GM19395 (cell line): ENCODE measurements around the gene RHOT2.

Experiments used
- ATAC-seq: cut with Tn5 transposase; IDR thresholded peaks from one replicate; pipeline ENCODE4 v1.9.1; 2021; ENCODE audit warnings: mild to moderate bottlenecking, moderate library complexity; ENCODE audit not compliant: unreplicated experiment

Gene RHOT2

DNA sequence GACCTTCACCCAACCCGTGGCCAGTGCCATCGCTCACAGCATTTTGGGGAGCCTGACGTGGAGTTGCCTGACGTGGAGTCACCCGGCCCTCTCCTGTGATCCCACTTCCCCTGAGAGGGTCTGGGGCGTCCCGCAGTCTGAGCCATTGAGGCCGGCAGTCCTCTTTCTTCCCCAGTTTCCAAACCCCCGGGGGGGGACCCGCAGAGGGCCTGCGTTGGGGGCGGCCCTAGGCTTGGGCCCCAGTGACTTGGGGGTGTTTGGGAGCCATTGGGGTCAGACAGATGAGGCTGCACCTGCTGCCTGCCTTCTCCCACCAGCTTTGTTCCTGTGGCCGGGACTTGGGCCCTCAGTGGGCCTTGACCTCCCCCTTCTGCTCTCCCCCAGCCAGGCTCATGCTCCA is 1.7 kb downstream of the RHOT2 start:
- ATAC-seq, result no peak

- ATAC-seq, result no peak
These were observed 2.8 kb downstream of the RHOT2 start for GRCh38 chr16:670485-671352.

GRCh38 chr16:671353-672131 is 3.6 kb downstream of the RHOT2 start:
- no peak for ATAC-seq

DNA sequence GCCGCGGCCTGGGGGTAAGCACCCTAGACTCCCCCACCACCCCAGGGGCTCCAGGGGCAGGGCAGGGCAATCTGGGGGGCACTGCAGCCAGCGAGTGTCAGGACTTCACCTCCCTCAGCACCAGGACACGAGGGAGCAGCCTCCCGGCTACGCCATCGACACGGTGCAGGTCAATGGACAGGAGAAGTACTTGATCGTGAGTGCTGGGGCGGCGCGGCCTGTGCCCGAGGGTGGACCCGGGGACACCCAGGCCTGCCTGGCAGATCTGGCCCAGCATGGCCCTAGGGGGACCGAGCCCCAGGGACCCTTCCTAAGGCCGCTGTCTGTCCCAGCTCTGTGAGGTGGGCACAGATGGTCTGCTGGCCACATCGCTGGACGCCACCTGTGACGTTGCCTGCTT is 4.4 kb downstream of the RHOT2 start:
- ATAC-seq, result no peak

- no peak for ATAC-seq
These were observed 4.9 kb downstream of the RHOT2 start for GRCh38 chr16:672851-673250.

GRCh38 chr16:673399-673991 is 5.6 kb downstream of the RHOT2 start:
- ATAC-seq, result no peak

- no peak for ATAC-seq
These were observed 6.4 kb downstream of the RHOT2 start for GRCh38 chr16:674214-674881.

- ATAC-seq, result no peak
These were observed 7.3 kb downstream of the RHOT2 start, which contains the start of gene RHBDL1 for GRCh38 chr16:674968-675883. RHBDL1 (plus strand) TSS chr16:675671; CDS start chr16:675791, 120 bp downstream.

DNA sequence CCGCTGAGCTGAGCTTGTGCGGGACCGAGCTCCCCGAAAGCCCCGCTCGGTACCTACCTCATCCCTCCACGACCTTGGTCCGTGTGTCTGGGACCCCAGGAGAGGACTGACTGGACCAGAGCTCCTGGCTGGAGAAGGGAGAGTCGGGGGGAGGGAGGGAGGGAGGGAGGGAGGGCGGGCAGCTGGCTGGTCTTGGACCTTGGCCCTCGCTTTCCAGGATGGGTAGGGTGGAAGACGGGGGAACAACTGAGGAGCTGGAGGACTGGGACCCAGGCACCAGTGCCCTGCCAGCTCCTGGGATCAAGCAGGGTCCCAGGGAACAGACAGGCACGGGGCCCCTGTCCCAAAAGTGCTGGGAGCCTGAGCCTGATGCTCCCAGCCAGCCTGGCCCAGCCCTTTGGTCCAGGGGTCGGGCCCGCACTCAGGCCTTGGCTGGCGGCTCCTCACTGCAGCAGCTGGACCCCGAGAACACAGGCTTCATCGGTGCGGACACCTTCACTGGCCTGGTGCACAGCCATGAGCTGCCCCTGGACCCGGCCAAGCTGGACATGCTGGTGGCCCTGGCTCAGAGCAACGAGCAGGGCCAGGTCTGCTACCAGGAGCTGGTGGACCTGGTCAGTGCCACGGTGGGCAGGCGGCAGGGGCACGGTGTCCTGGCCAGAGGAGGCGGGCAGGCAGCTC is 8.1 kb downstream of the RHOT2 start:
- no peak for ATAC-seq

DNA sequence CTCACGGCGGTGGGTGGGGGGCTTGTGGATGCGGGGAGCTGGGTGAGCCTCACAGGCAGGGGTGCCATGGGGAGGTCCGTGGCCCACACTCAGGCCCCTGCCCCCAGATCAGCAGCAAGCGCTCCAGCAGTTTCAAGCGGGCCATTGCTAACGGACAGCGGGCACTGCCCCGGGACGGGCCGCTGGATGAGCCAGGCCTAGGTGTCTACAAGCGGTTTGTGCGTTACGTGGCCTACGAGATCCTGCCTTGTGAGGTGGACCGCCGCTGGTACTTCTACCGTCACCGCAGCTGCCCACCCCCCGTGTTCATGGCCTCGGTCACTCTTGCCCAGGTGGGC is 8.6 kb downstream of the RHOT2 start:
- ATAC-seq, result no peak

GRCh38 chr16:676913-677312 is 9.0 kb downstream of the RHOT2 start:
- ATAC-seq, result no peak

DNA sequence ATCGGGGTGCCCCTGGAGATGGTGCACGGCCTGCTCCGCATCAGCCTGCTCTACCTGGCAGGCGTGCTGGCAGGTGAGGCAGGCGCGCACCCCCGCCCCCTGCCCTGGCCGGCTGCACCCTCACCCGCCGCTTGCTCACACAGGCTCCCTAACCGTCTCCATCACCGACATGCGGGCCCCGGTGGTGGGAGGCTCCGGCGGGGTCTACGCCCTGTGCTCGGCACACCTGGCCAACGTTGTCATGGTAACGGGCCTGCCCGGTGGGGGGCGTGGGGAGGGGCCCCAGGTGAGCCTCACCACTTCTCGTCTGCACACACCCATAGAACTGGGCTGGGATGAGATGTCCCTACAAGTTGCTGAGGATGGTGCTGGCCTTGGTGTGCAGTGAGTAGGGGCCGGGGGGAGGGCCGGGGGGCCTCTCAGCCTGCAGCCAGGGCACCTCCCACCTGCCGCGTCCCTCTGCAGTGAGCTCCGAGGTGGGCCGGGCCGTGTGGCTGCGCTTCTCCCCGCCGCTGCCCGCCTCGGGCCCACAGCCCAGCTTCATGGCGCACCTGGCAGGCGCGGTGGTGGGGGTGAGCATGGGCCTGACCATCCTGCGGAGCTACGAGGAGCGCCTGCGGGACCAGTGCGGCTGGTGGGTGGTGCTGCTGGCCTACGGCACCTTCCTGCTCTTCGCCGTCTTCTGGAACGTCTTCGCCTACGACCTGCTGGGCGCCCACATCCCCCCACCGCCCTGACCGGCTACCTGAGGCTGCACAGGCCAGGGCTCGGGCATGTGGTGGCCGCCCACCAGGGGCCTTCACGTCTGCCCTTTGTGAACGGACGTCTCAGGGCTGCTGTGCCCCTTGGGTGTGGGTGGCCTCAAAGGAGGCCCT is 9.6 kb downstream of the RHOT2 start:
- no peak for ATAC-seq

- ATAC-seq, result no peak
These were observed 10.4 kb downstream of the RHOT2 start for GRCh38 chr16:678209-678857.

- ATAC-seq, result no peak
These were observed 11.2 kb downstream of the RHOT2 start for GRCh38 chr16:678858-679813.

DNA sequence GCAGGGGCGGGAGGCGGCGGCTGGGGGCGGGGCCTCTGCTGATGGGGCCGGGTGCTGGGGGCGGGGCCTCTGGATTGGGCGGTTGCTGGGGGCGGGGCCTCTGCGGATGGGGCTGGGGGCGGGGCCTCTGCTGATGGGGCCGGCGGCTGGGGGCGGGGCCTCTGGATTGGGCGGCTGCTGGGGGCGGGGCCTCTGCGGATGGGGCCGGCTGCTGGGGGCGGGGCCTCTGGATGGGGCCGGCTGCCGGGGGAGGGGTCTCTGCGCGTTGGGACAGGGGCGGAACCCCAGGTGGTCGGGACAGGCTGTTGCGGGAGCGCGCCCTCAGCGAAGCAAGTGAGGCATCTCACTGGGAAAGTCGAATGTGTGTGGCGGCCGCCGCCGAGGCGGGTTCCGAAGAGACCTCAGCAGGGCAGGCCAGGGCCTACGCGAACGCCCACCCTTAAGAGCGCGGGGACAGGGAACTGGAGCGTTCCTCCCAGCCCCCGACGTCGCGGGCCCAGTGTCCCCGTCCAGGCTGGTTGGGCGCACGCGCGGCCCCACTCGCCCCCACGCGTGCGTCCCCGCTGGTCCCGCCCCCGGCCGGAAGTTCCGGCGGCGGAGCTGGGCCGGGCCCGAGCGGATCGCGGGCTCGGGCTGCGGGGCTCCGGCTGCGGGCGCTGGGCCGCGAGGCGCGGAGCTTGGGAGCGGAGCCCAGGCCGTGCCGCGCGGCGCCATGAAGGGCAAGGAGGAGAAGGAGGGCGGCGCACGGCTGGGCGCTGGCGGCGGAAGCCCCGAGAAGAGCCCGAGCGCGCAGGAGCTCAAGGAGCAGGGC is 12.1 kb downstream of the RHOT2 start, which contains the start of gene STUB1:
Gene STUB1 (plus strand): TSS at position 597 of the 811 bp plus-strand sequence. CDS start 116 bp downstream, at position 713.
- peak; percentile 31 for ATAC-seq

- ATAC-seq, result no peak
These were observed 12.7 kb downstream of the RHOT2 start for GRCh38 chr16:680625-680945.
